Measurements from ENCODE around the gene ABCC8.

DNA sequence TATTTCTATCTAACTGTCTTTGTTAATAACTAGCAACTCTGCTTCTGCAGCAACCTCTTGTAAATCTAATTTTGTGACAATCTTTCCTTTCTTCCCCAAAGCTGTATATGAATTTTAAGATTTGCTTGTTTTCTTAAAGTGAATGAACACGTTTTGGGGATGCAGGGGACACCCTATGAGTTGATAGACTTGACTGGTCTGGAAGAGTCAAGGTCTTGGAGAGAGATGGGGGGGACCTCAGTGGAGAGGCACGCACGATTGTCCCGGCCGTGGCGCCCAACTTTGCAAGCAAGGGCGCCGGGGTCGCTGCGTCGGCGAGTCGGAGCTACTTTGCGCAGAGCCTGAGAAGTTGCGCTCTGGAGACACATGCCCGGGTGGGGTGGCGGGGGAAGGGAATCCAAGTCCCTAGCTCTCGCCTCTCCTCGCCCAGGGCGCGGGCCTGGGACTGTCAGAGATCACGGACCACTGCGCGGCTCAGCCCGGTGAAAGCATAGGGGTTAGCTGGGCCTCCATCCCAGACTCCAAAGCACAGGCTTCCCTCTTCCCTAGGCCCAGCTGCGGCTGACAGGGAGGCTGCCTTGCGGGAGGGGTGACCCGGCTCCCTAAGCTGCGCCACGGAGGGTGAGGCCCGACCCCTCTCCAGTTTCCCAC, 854 bp downstream of the ABCC8 start:
- TF ChIP-seq KDM1A (IDR thresholded peaks at IDR 0.05; ENCODE audit: borderline replicate concordance, low read length) (no peak), POLR2A (IDR thresholded peaks at IDR 0.05; ENCODE audit: control extremely low read depth in 1 of 2, low read depth in 2 of 2, low read length in 2 of 2) (no peak), SP1 (IDR thresholded peaks at IDR 0.05; ENCODE audit: low read depth, low read length) (no peak), ASH2L (IDR thresholded peaks at IDR 0.05; ENCODE audit: low read length) (no peak), RBBP5 (IDR thresholded peaks at IDR 0.05; ENCODE audit: borderline replicate concordance, low read depth, low read length) (no peak)
- TF ChIP-seq, protein P1, sequence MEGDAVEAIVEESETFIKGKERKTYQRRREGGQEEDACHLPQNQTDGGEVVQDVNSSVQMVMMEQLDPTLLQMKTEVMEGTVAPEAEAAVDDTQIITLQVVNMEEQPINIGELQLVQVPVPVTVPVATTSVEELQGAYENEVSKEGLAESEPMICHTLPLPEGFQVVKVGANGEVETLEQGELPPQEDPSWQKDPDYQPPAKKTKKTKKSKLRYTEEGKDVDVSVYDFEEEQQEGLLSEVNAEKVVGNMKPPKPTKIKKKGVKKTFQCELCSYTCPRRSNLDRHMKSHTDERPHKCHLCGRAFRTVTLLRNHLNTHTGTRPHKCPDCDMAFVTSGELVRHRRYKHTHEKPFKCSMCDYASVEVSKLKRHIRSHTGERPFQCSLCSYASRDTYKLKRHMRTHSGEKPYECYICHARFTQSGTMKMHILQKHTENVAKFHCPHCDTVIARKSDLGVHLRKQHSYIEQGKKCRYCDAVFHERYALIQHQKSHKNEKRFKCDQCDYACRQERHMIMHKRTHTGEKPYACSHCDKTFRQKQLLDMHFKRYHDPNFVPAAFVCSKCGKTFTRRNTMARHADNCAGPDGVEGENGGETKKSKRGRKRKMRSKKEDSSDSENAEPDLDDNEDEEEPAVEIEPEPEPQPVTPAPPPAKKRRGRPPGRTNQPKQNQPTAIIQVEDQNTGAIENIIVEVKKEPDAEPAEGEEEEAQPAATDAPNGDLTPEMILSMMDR (IDR thresholded peaks at IDR 0.05; ENCODE audit: control extremely low read depth in 1 of 3, insufficient read depth in 1 of 3, low read depth in 1 of 3, low read length in 3 of 3): no peak
- TF ChIP-seq, protein P2, sequence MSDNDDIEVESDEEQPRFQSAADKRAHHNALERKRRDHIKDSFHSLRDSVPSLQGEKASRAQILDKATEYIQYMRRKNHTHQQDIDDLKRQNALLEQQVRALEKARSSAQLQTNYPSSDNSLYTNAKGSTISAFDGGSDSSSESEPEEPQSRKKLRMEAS (IDR thresholded peaks at IDR 0.05): 0 out of 2 replicates have a peak, but pooled peaks have one; percentile 13
- TF ChIP-seq, protein P3, sequence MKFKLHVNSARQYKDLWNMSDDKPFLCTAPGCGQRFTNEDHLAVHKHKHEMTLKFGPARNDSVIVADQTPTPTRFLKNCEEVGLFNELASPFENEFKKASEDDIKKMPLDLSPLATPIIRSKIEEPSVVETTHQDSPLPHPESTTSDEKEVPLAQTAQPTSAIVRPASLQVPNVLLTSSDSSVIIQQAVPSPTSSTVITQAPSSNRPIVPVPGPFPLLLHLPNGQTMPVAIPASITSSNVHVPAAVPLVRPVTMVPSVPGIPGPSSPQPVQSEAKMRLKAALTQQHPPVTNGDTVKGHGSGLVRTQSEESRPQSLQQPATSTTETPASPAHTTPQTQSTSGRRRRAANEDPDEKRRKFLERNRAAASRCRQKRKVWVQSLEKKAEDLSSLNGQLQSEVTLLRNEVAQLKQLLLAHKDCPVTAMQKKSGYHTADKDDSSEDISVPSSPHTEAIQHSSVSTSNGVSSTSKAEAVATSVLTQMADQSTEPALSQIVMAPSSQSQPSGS (IDR thresholded peaks at IDR 0.05; ENCODE audit: low read length): no peak
